Suppressor macrophage treated with lipopolysaccharide for 1 hour (primary cell): ENCODE results near the gene RNF214.
"Not testable (repeated sequence)": the region's sequence is repeated elsewhere in the genome, so short reads cannot be mapped to it uniquely, and the experiment has no call there.

Experiments used
- DNase-seq, 3 donors: peaks; one replicate each; pipeline ENCODE4 v3.0.0-alpha.2; 2020 to 2022

RNF214 gene

GRCh38 chr11:117232092-117232878 lies at the start of gene RNF214:
TSS of gene RNF214 (plus strand) at chr11:117232671. CDS start at chr11:117234273, 1,602 bp downstream.
- DNase-seq: peak; percentile 83 to 94 (median 91)

- not testable (repeated sequence) for DNase-seq
Measured at GRCh38 chr11:117183178-117183577, 49.3 kb upstream of the RNF214 start.

- DNase-seq: no peak
Measured at GRCh38 chr11:117183724-117184349, 48.6 kb upstream of the RNF214 start.

- DNase-seq: peak; percentile 52 to 85 (median 79)
Measured at GRCh38 chr11:117185736-117186430, 46.6 kb upstream of the RNF214 start.

GRCh38 chr11:117186431-117186761 lies 46.1 kb upstream of the RNF214 start:
- DNase-seq: no peak

- no peak for DNase-seq
Measured at GRCh38 chr11:117187007-117187406, 45.5 kb upstream of the RNF214 start.

- DNase-seq: no peak
Measured at GRCh38 chr11:117187428-117187798, 45.1 kb upstream of the RNF214 start.

- no peak for DNase-seq
Measured at GRCh38 chr11:117187799-117188481, 44.5 kb upstream of the RNF214 start.

- DNase-seq: peak; percentile 72 to 79 (median 75)
Measured at GRCh38 chr11:117188620-117189081, 43.8 kb upstream of the RNF214 start.

- DNase-seq: peak; percentile 91 to 97 (median 96)
Measured at GRCh38 chr11:117189191-117189940, 43.1 kb upstream of the RNF214 start.

- DNase-seq: no peak
Measured at GRCh38 chr11:117189941-117190544, 42.4 kb upstream of the RNF214 start.

GRCh38 chr11:117191680-117192400 lies 40.6 kb upstream of the RNF214 start:
- DNase-seq: no peak

- DNase-seq: no peak
Measured at GRCh38 chr11:117192401-117192875, 40.0 kb upstream of the RNF214 start.

- DNase-seq: no peak
Measured at GRCh38 chr11:117193130-117194020, 39.1 kb upstream of the RNF214 start.

GRCh38 chr11:117194267-117194666 lies 38.2 kb upstream of the RNF214 start:
- no peak for DNase-seq

- DNase-seq: no peak
Measured at GRCh38 chr11:117195258-117195657, 37.2 kb upstream of the RNF214 start.

GRCh38 chr11:117195761-117196160 lies 36.7 kb upstream of the RNF214 start:
- DNase-seq: no peak

- DNase-seq: no peak
Measured at GRCh38 chr11:117197006-117197405, 35.5 kb upstream of the RNF214 start.

- no peak for DNase-seq
Measured at GRCh38 chr11:117197516-117198456, 34.7 kb upstream of the RNF214 start.
